Ishikawa (cell line): ENCODE results near the gene TRPM2.

Experiments
- CEBPB ChIP-seq: IDR thresholded peaks from 2 replicates; pipeline ENCODE4 v1.6.1; 2012
- CREB1 ChIP-seq: IDR thresholded peaks from 2 replicates; pipeline ENCODE4 v1.6.1; 2012; ENCODE audit warnings: low read depth
- EGR1 ChIP-seq: IDR thresholded peaks from 2 replicates; pipeline ENCODE4 v1.6.1; 2012
- EP300 ChIP-seq: IDR thresholded peaks from 2 replicates; pipeline ENCODE4 v1.6.1; 2012; ENCODE audit warnings: borderline replicate concordance
- FOXM1 ChIP-seq: IDR thresholded peaks from 2 replicates; pipeline ENCODE4 v1.6.1; 2012; ENCODE audit warnings: low read depth, borderline replicate concordance
- NFIC ChIP-seq: IDR thresholded peaks from 2 replicates; pipeline ENCODE4 v1.6.1; 2012
- RAD21 ChIP-seq: IDR thresholded peaks from 2 replicates; pipeline ENCODE4 v1.6.1; 2012; ENCODE audit warnings: low read depth
- TAF1 ChIP-seq: IDR thresholded peaks from 2 replicates; pipeline ENCODE4 v1.6.1; 2012; ENCODE audit warnings: low read depth, mild to moderate bottlenecking
- TCF12 ChIP-seq: IDR thresholded peaks from 2 replicates; pipeline ENCODE4 v1.6.1; 2012; ENCODE audit warnings: low read depth
- TEAD4 ChIP-seq: IDR thresholded peaks from 2 replicates; pipeline ENCODE4 v1.6.1; 2012
- YY1 ChIP-seq: IDR thresholded peaks from 2 replicates; pipeline ENCODE4 v1.6.1; 2012; ENCODE audit warnings: low read depth
- ZBTB7A ChIP-seq: IDR thresholded peaks from 2 replicates; pipeline ENCODE4 v1.6.1; 2012; ENCODE audit warnings: low read depth
- TF ChIP-seq, protein P1 (sequence below): IDR thresholded peaks from 2 replicates; pipeline ENCODE4 v1.6.1; 2012; ENCODE audit warnings: low read depth, mild to moderate bottlenecking
- TF ChIP-seq, protein P2 (sequence below): IDR thresholded peaks from 2 replicates; pipeline ENCODE4 v1.6.1; 2012
- TF ChIP-seq, protein P3 (sequence below): IDR thresholded peaks from 2 replicates; pipeline ENCODE4 v1.6.1; 2012

Gene TRPM2

DNA sequence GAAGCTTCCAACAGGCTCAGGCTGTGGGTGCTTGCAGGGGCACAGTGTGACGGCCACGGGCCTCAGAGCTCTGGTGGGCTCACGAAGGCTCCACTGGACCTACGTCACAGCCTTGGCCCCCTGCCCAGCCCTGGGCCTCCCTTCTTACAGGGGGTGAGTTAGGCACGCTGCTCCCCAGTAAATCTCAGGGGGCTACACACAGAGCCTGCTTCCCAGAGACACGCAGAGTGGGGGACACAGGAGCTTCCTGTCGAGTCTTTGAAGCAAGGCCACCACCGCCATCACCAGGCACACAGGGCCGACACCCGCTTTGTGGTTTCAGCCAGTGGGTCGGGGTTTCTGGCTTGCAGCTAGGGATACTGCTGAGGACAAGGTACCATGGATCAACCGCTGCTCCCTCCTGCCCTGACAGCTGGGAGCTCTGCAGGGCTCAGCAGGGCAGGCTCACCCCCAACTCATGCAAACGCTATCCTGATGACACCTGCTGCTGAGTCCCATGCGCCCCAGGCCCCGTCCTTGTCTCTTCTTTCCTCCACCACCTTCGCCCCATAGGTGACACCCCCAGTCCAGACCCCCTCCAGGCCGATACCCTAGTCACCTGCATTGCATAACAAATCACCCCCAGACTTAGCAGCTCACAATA, 8.8 kb upstream of the TRPM2 start:
- TF ChIP-seq, protein P1, sequence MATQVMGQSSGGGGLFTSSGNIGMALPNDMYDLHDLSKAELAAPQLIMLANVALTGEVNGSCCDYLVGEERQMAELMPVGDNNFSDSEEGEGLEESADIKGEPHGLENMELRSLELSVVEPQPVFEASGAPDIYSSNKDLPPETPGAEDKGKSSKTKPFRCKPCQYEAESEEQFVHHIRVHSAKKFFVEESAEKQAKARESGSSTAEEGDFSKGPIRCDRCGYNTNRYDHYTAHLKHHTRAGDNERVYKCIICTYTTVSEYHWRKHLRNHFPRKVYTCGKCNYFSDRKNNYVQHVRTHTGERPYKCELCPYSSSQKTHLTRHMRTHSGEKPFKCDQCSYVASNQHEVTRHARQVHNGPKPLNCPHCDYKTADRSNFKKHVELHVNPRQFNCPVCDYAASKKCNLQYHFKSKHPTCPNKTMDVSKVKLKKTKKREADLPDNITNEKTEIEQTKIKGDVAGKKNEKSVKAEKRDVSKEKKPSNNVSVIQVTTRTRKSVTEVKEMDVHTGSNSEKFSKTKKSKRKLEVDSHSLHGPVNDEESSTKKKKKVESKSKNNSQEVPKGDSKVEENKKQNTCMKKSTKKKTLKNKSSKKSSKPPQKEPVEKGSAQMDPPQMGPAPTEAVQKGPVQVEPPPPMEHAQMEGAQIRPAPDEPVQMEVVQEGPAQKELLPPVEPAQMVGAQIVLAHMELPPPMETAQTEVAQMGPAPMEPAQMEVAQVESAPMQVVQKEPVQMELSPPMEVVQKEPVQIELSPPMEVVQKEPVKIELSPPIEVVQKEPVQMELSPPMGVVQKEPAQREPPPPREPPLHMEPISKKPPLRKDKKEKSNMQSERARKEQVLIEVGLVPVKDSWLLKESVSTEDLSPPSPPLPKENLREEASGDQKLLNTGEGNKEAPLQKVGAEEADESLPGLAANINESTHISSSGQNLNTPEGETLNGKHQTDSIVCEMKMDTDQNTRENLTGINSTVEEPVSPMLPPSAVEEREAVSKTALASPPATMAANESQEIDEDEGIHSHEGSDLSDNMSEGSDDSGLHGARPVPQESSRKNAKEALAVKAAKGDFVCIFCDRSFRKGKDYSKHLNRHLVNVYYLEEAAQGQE: no peak
- TF ChIP-seq, protein P2, sequence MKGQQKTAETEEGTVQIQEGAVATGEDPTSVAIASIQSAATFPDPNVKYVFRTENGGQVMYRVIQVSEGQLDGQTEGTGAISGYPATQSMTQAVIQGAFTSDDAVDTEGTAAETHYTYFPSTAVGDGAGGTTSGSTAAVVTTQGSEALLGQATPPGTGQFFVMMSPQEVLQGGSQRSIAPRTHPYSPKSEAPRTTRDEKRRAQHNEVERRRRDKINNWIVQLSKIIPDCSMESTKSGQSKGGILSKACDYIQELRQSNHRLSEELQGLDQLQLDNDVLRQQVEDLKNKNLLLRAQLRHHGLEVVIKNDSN: no peak

DNA sequence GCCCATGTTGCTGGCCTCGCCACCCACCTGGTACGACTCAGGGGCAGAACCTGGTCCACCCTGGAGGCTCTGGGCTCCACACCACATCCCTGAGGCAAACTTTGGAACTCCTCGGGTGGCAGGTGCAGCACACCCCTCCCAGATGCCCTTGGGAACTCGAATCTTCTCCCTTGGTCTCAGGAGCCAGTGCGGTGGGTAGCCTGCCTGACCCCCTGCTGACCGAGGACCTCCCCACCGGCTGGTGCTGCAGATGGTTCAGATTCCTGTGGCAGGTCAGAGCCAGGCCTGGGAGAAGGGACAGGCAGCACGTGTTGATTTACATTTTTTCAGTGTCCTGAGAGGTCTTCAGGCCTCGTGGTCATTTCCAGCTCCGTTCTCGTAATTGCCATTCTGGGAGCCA, 7.9 kb upstream of the TRPM2 start:
- TF ChIP-seq EP300 (no peak), TEAD4 (no peak), EGR1 (no peak), TAF1 (no peak), FOXM1 (no peak), TCF12 (no peak), NFIC (no peak), ZBTB7A (no peak), RAD21 (no peak), CEBPB (no peak), CREB1 (no peak), YY1 (no peak)
- TF ChIP-seq, protein P3, sequence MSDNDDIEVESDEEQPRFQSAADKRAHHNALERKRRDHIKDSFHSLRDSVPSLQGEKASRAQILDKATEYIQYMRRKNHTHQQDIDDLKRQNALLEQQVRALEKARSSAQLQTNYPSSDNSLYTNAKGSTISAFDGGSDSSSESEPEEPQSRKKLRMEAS: no peak
- TF ChIP-seq, protein P2: no peak
- TF ChIP-seq, protein P1: no peak

DNA sequence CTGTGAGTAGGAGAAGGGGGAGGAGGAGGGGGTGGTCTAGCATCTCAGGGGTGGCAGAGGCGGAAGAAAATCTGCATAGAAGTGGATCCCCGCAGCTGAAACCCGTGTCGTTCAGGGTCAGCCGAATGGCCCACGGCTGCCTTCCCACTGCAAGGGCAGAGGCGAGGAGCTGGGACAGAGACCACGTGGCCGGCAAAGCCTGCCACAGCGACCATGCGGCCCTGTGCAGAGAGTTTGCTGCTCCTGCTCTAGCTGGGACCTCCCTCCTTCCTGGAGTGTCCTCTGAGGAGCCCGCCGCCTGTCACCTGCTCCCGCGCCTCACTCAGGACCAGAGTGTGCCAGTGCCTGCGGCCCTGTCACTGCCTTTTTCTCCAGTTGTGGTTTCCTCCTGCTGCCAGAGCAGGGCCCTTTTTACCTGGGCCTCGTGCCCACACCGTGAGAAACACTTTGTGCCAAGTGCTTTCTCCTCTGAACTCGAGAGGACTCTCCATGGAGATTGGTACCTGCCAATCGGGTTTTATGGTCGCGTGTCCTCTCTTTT, 5.4 kb upstream of the TRPM2 start:
- no peak for TF ChIP-seq ZBTB7A
- TF ChIP-seq, protein P3: no peak
- no peak for TF ChIP-seq EGR1
- TF ChIP-seq, protein P2: no peak
- TF ChIP-seq TAF1: no peak
- TF ChIP-seq EP300: no peak
- no peak for TF ChIP-seq CEBPB
- TF ChIP-seq, protein P1: no peak
- no peak for TF ChIP-seq YY1
- no peak for TF ChIP-seq NFIC
- no peak for TF ChIP-seq TEAD4
- TF ChIP-seq RAD21: no peak
- TF ChIP-seq FOXM1: no peak
- no peak for TF ChIP-seq TCF12
- no peak for TF ChIP-seq CREB1

DNA sequence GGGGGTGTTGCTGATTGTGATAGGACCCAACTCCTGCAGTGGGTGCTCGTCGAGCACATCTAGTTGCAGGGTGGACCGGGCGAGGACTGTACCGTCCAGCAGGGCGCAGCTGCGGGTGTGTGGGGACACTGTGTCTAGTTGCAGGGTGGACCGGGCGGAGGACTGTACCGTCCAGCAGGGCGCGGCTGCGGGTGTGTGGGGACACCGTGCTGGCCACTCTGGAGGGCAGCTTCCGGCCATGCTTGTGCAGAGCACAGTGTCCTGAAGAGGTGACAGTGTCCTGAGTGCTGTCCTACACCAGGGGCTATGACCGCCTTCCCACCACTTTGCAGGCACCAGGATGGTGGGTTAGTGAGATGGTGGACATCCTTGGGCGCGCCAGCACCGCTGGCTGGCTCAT, 4.6 kb upstream of the TRPM2 start:
- no peak for TF ChIP-seq NFIC

DNA sequence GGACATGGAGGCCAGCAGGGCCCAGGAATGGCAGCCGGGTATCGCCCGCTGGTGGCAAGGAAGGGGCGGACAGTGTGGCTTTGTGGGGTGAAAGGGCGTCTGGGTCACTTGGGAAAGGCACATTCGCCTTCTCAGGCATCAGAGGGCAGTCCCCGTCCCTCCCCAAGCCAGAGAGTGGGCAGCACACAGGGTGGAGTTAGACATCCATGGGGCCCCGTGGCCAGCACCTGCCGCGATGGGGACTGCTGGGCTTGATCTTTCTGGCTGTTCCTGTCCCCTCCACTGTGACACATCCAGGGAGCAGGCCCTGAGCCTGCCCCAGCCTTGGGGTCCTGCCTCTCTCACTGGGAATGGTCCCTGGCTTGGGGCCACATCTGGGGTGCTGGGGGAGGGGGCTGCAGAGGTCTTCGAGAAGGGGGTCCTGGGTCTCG, 4.0 kb upstream of the TRPM2 start:
- TF ChIP-seq TCF12 (no peak), CEBPB (no peak), CREB1 (no peak), EP300 (no peak), RAD21 (no peak), YY1 (no peak), ZBTB7A (no peak), NFIC (no peak), TAF1 (no peak), EGR1 (no peak), TEAD4 (no peak), FOXM1 (no peak)
- TF ChIP-seq, protein P1: no peak
- TF ChIP-seq, protein P2: no peak
- TF ChIP-seq, protein P3: no peak
